Measurements from ENCODE around the gene GALNT18.

- TF ChIP-seq CTCF (conservative IDR thresholded peaks at IDR 0.05), result no peak
- no peak for TF ChIP-seq EZH2 (IDR thresholded peaks at IDR 0.05; ENCODE audit: low read depth)
These were observed 238.8 kb downstream of the GALNT18 start for GRCh38 chr11:11382858-11383532.
